Fibroblast of villous mesenchyme (primary cell): Measurements from ENCODE around the gene TNS3. TPM values are rescaled to one million over a fixed set of nuclear protein-coding genes. Genes with fewer than 3 reads are reported as not detected.
A peak's percentile ranks its signal among the peaks of the same experiment; 100 is the strongest.

Experiments
- DNase-seq: peaks from one replicate; pipeline ENCODE4 v3.0.0-alpha.2; 2010; ENCODE audit warnings: low read depth
- H3K4me3 ChIP-seq: 2 replicates; pipeline ENCODE4 v1.5.1; 2011; ENCODE audit warnings: low read depth, mild to moderate bottlenecking, low read length
- total RNA-seq: library from RNA; depleted of rRNA; stranded (reverse); fragments of >200 nt; gene quantifications from 2 replicates; pipeline ENCODE4 v1.2.3, GENCODE V29; 2012
- TF ChIP-seq, protein P1 (sequence below): IDR thresholded peaks from 2 replicates; pipeline ENCODE4 v1.5.1; 2012; ENCODE audit warnings: low read depth, mild to moderate bottlenecking, low read length; ENCODE audit not compliant: insufficient read depth

The TNS3 gene
- total RNA-seq, 1 donor: 202 TPM

- no peak for DNase-seq
- H3K4me3 ChIP-seq: no peak overlapping the region
- TF ChIP-seq, protein P1, sequence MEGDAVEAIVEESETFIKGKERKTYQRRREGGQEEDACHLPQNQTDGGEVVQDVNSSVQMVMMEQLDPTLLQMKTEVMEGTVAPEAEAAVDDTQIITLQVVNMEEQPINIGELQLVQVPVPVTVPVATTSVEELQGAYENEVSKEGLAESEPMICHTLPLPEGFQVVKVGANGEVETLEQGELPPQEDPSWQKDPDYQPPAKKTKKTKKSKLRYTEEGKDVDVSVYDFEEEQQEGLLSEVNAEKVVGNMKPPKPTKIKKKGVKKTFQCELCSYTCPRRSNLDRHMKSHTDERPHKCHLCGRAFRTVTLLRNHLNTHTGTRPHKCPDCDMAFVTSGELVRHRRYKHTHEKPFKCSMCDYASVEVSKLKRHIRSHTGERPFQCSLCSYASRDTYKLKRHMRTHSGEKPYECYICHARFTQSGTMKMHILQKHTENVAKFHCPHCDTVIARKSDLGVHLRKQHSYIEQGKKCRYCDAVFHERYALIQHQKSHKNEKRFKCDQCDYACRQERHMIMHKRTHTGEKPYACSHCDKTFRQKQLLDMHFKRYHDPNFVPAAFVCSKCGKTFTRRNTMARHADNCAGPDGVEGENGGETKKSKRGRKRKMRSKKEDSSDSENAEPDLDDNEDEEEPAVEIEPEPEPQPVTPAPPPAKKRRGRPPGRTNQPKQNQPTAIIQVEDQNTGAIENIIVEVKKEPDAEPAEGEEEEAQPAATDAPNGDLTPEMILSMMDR: no peak
Observed at GRCh38 chr7:47362984-47363383, 218.9 kb downstream of the TNS3 start.

DNA sequence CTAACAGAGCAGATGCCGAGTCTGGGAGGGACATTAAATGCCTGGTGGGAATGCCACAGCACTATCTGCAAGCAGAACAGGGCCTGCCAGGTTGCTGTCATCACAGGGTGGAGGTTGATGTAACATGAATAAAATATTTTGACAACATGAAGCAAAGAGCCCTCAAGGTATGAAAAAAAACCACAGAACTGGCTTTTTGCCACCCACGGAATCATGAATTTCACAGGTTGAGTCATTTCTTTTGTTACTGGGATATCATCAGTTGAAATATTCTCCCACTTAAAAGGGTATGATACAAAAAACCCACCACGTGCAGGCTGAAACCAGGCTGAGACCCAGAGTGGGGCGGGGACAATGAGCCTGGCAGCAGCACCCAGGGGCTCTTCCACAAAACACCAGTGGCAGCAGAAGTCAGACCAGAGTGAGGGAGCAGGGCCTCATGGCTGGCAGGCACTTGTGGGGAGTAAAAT, 220.1 kb downstream of the TNS3 start:
- no peak overlapping the region for H3K4me3 ChIP-seq
- TF ChIP-seq, protein P1: no peak
- DNase-seq: peak; percentile 75

DNA sequence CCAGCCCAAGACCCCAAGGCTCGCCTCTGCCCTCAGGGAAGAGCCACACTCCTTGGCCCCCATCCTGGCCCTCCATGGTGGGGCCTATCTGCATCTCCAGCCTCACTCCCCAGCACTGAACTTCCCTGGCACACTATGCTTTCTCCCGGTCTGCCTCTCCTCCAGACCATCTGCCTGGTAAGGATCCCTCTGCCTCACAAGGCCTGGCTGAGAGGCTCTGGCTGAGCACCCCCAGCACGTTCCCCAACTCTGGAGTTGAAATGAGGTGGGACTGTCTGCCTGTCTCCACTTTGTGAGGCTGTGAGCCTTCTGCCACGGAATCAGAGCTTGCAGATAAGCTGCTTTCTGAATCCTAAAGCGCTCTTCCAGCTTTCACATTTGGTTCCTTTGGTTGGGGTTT, 220.7 kb downstream of the TNS3 start:
- TF ChIP-seq, protein P1: no peak
- no peak for DNase-seq
- no peak overlapping the region for H3K4me3 ChIP-seq

DNA sequence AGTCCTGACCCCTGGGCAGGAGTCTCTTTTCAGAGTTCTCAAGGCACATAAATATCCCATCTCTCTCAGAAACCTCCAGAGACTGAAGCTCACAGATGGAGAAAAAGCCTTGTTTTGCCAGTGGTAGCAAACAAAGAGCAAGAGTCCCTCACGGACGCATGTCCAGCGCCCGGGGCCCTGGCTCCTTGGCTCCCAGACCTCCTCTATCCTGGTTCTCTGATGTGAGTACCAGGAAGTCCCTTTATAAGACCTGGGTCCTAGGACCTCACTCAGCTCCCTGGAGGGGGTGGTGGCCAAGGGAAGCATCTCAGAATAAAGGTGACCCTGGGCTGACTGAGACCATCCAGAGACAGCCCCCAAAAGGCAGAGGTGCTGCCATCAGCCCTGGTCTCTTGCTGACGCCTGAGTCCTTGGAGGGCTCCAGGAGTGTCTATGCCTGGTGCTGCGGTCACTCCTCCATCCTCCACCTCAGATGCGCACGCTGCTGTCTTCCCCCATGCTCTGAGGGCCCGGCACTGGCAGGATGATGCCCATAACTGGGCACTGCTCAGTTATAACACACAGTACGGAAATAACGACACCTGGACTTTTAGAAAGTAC, 221.5 kb downstream of the TNS3 start:
- TF ChIP-seq, protein P1: no peak
- DNase-seq: no peak
- no peak overlapping the region for H3K4me3 ChIP-seq

GRCh38 chr7:47358944-47359588, 222.8 kb downstream of the TNS3 start:
- no peak overlapping the region for H3K4me3 ChIP-seq
- no peak for DNase-seq
- TF ChIP-seq, protein P1: no peak

GRCh38 chr7:47358357-47358756, 223.6 kb downstream of the TNS3 start:
- H3K4me3 ChIP-seq: no peak overlapping the region
- DNase-seq: no peak
- TF ChIP-seq, protein P1: no peak
